NCI-H526 (cell line): Measurements from ENCODE around the gene ITPR3.
"Not testable (repeated sequence)": the region's sequence is repeated elsewhere in the genome, so short reads cannot be mapped to it uniquely, and the experiment has no call there.

Experiments used
- DNase-seq, 2 experiments: peaks; one replicate each; lab custom pipeline; 2025; lab: John Stamatoyannopoulos, UW

ITPR3 gene

GRCh38 chr6:33613795-33614168 lies 7.3 kb upstream of the ITPR3 start:
- no peak for DNase-seq

- DNase-seq, result no peak
Measured at GRCh38 chr6:33616113-33616512, 5.0 kb upstream of the ITPR3 start.

- DNase-seq, result no peak
Measured at GRCh38 chr6:33616913-33617312, 4.2 kb upstream of the ITPR3 start.

GRCh38 chr6:33619166-33619840 lies 1.8 kb upstream of the ITPR3 start:
- DNase-seq, result no peak

GRCh38 chr6:33620158-33620855 lies 815 bp upstream of the ITPR3 start:
- DNase-seq, result peak in 1 of 2 experiments; percentile 21

- peak in 1 of 2 experiments; percentile 29 for DNase-seq
Measured at GRCh38 chr6:33621711-33622388, 728 bp downstream of the ITPR3 start.

GRCh38 chr6:33622456-33623431 lies 1.6 kb downstream of the ITPR3 start:
- no peak for DNase-seq

GRCh38 chr6:33623895-33624381 lies 2.8 kb downstream of the ITPR3 start:
- DNase-seq, result no peak

- DNase-seq, result no peak
Measured at GRCh38 chr6:33624856-33625255, 3.7 kb downstream of the ITPR3 start.

GRCh38 chr6:33627876-33628275 lies 6.8 kb downstream of the ITPR3 start:
- no peak for DNase-seq

GRCh38 chr6:33628401-33628964 lies 7.4 kb downstream of the ITPR3 start:
- peak; percentile 47 to 81 for DNase-seq

- DNase-seq, result no peak
Measured at GRCh38 chr6:33630014-33630413, 8.9 kb downstream of the ITPR3 start.

GRCh38 chr6:33631521-33631920 lies 10.4 kb downstream of the ITPR3 start:
- DNase-seq, result not testable (repeated sequence)

- DNase-seq, result no peak
Measured at GRCh38 chr6:33631971-33632557, 10.9 kb downstream of the ITPR3 start.

- peak; percentile 21 to 65 for DNase-seq
Measured at GRCh38 chr6:33632558-33633039, 11.5 kb downstream of the ITPR3 start.

GRCh38 chr6:33633084-33633461 lies 12.0 kb downstream of the ITPR3 start:
- no peak for DNase-seq

GRCh38 chr6:33633462-33634158 lies 12.5 kb downstream of the ITPR3 start:
- peak in 1 of 2 experiments; percentile 41 for DNase-seq

GRCh38 chr6:33634161-33634727 lies 13.1 kb downstream of the ITPR3 start:
- DNase-seq, result peak in 1 of 2 experiments; percentile 22

- DNase-seq, result no peak
Measured at GRCh38 chr6:33634946-33635345, 13.8 kb downstream of the ITPR3 start.

GRCh38 chr6:33636655-33637054 lies 15.5 kb downstream of the ITPR3 start:
- DNase-seq, result no peak
